AG04450 (cell line): ENCODE data around the gene PDGFRA. TPM values are rescaled to one million over a fixed set of nuclear protein-coding genes. Genes with fewer than 3 reads are reported as not detected.
A peak's percentile ranks its signal among the peaks of the same experiment; 100 is the strongest.
"Not testable (repeated sequence)": the region's sequence is repeated elsewhere in the genome, so short reads cannot be mapped to it uniquely, and the experiment has no call there.

Experiments used
- CTCF ChIA-PET: fragments of 300-600, 350-600 bp; formaldehyde crosslinking; extraction: SDS; loops from one replicate; lab custom pipeline; 2022; ENCODE audit warnings: antibody characterized with exemption, inconsistent platforms; lab: Charles Lee
- POLR2A ChIA-PET: fragments of 350-600 bp; formaldehyde crosslinking; extraction: SDS; loops from one replicate; lab custom pipeline; 2021; ENCODE audit warnings: antibody characterized with exemption, inconsistent platforms; lab: Yijun Ruan, JAX
- DNase-seq: peaks from one replicate; pipeline ENCODE4 v3.0.0-alpha.2; 2011; ENCODE audit warnings: low read depth, low spot score
- H3K27ac ChIP-seq: one replicate; pipeline ENCODE4 v1.5.1; 2012; ENCODE audit warnings: low read depth, low read length, control low read depth
- H3K27me3 ChIP-seq: one replicate; pipeline ENCODE4 v1.6.0; 2012; ENCODE audit warnings: low read length; ENCODE audit not compliant: control insufficient read depth, insufficient read depth
- H3K4me3 ChIP-seq: 2 replicates; pipeline ENCODE4 v1.5.1; 2011; ENCODE audit warnings: mild to moderate bottlenecking, low read depth, low read length, control low read depth
- H3K9me3 ChIP-seq: 2 replicates; pipeline ENCODE4 v1.5.1; 2012; ENCODE audit warnings: low read length; ENCODE audit not compliant: control insufficient read depth, insufficient read depth
- CTCF ChIP-seq: IDR thresholded peaks from 2 replicates; pipeline ENCODE4 v1.5.1; 2011; ENCODE audit warnings: low read depth, low read length, control low read depth, inconsistent platforms
- polyA plus RNA-seq: library from polyadenylated mRNA; depleted of rRNA; stranded (reverse); fragments of >200 nt; gene quantifications from 2 replicates; pipeline ENCODE4 v1.2.3, GENCODE V29; 2011

PDGFRA gene
- polyA plus RNA-seq, 1 experiment = 464 TPM

GRCh38 chr4:54231768-54232688 is 2.9 kb downstream of the PDGFRA start:
- POLR2A ChIA-PET = interaction anchor here (0.6 to 3.7 kb wide), 3 partner anchors 323 to 840 kb away, joined by 3 to 14 read pairs (median 3); no protein-coding TSS in a partner anchor
- no peak for TF ChIP-seq CTCF
- Histone ChIP-seq H3K27ac (peak overlapping the region; percentile 88), H3K27me3 (no peaks in the 10 kb centered on the region), H3K9me3 (peaks cover 12% of the 10 kb centered on the region; the same call in 1 of the 2 replicates), H3K4me3 (peak overlapping the region; percentile 97)
- DNase-seq = no peak
- CTCF ChIA-PET = interaction anchor here (0.6 to 3.3 kb wide), 28 partner anchors 9 to 1217 kb away, joined by 3 to 45 read pairs (median 4); partner anchors contain the start of gene FIP1L1

- peak overlapping the region; percentile 97 for H3K4me3 ChIP-seq
- CTCF ChIA-PET = interaction anchor here (0.7 to 3.7 kb wide), 48 partner anchors 9 to 1857 kb away, joined by 3 to 45 read pairs (median 4); partner anchors contain the start of genes FIP1L1 and SCFD2
- H3K27me3 ChIP-seq = no peaks in the 10 kb centered on the region
- peak; percentile 61 for DNase-seq
- POLR2A ChIA-PET = interaction anchor here (0.7 to 3.7 kb wide), 3 partner anchors 9 to 1229 kb away, joined by 3 to 14 read pairs (median 5); no protein-coding TSS in a partner anchor
- peak; percentile 72 for TF ChIP-seq CTCF
- H3K9me3 ChIP-seq = peaks cover 17% of the 10 kb centered on the region; the same call in 1 of the 2 replicates
- H3K27ac ChIP-seq = peak overlapping the region; percentile 73
Observed at GRCh38 chr4:54233277-54233696, 4.2 kb downstream of the PDGFRA start.

GRCh38 chr4:54233697-54234496 is 4.8 kb downstream of the PDGFRA start:
- Histone ChIP-seq H3K27me3 (no peaks in the 10 kb centered on the region), H3K9me3 (peaks cover 21% of the 10 kb centered on the region), H3K27ac (peak overlapping the region; percentile 73), H3K4me3 (peak overlapping the region; percentile 97)
- ChIA-PET POLR2A (interaction anchor here (0.6 to 3.7 kb wide), 5 partner anchors 9 to 1230 kb away, joined by 3 to 14 read pairs (median 4); no protein-coding TSS in a partner anchor), CTCF (interaction anchor here (0.6 to 3.7 kb wide), 93 partner anchors 8 to 1858 kb away, joined by 3 to 45 read pairs (median 4); partner anchors contain the start of genes FIP1L1 and SCFD2)
- peak; percentile 85 for TF ChIP-seq CTCF
- DNase-seq = peak; percentile 73

GRCh38 chr4:54234497-54235205 is 5.6 kb downstream of the PDGFRA start:
- ChIA-PET CTCF (interaction anchor here (0.6 to 3.7 kb wide), 57 partner anchors 7 to 1239 kb away, joined by 3 to 45 read pairs (median 5); partner anchors contain the start of gene FIP1L1), POLR2A (interaction anchor here (0.6 to 3.7 kb wide), 4 partner anchors 8 to 1218 kb away, joined by 3 to 14 read pairs (median 4); no protein-coding TSS in a partner anchor)
- H3K27me3 ChIP-seq = no peaks in the 10 kb centered on the region
- H3K4me3 ChIP-seq = peak overlapping the region; percentile 97
- peaks cover 24% of the 10 kb centered on the region for H3K9me3 ChIP-seq
- no peak for DNase-seq
- H3K27ac ChIP-seq = peak overlapping the region; percentile 52
- no peak for TF ChIP-seq CTCF

- peaks cover 21% of the 10 kb centered on the region for H3K9me3 ChIP-seq
- H3K4me3 ChIP-seq = peak overlapping the region; percentile 41
- H3K27me3 ChIP-seq, DNase-seq, POLR2A ChIA-PET, H3K27ac ChIP-seq: not testable (repeated sequence)
- CTCF ChIA-PET = interaction anchor here (3.7 kb wide), 1 partner anchor 530 kb away, joined by 23 read pairs; no protein-coding TSS in a partner anchor
Observed at GRCh38 chr4:54236316-54236715, 7.2 kb downstream of the PDGFRA start.
